ENCODE results near the gene ARL4A.

GRCh38 chr7:12716134-12716681 is 28.8 kb downstream of the ARL4A start:
- TF ChIP-seq, protein P1, sequence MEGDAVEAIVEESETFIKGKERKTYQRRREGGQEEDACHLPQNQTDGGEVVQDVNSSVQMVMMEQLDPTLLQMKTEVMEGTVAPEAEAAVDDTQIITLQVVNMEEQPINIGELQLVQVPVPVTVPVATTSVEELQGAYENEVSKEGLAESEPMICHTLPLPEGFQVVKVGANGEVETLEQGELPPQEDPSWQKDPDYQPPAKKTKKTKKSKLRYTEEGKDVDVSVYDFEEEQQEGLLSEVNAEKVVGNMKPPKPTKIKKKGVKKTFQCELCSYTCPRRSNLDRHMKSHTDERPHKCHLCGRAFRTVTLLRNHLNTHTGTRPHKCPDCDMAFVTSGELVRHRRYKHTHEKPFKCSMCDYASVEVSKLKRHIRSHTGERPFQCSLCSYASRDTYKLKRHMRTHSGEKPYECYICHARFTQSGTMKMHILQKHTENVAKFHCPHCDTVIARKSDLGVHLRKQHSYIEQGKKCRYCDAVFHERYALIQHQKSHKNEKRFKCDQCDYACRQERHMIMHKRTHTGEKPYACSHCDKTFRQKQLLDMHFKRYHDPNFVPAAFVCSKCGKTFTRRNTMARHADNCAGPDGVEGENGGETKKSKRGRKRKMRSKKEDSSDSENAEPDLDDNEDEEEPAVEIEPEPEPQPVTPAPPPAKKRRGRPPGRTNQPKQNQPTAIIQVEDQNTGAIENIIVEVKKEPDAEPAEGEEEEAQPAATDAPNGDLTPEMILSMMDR (IDR thresholded peaks at IDR 0.05; ENCODE audit: extremely low read depth in 1 of 2, insufficient read depth in 1 of 2, low read depth in 1 of 2, low read length in 2 of 2) = no peak
- TF ChIP-seq FOS (IDR thresholded peaks at IDR 0.05; ENCODE audit: borderline replicate concordance, insufficient read depth, low read length) (no peak), POLR2A (IDR thresholded peaks at IDR 0.05; ENCODE audit: low read depth, low read length) (no peak)
